B cell (primary cell): Measurements from ENCODE around the gene CEP120.

Source experiments
- CTCF ChIP-seq: fragments of 200-600 bp; IDR thresholded peaks from one replicate; pipeline ENCODE4 v1.8.0; 2022; ENCODE audit warnings: antibody characterized with exemption, mild to moderate bottlenecking
- EZH2 ChIP-seq: IDR thresholded peaks from 2 replicates; pipeline ENCODE4 v1.6.1; 2012; ENCODE audit warnings: borderline replicate concordance, low read depth, mild to moderate bottlenecking, moderate library complexity, low read length; ENCODE audit not compliant: insufficient read depth, poor library complexity, severe bottlenecking

DNA sequence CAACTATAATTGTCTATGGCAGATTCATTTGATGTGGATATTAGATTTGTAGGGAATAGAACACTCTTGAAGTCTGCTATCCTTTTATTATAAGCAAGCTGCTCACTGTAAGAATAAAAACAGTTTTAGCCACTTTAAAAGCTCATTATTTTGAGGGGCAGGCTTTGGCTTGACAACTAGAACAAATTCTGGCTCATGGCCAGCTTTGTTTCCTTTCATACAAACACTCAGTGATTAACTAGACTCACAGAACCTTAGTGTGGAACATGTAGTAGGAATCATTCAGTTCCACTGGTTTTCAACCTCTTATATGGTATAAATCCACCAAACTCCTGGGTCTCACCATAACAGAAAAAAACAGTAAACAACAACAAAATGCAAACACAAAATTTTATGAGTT, 27.4 kb upstream of the CEP120 start:
- no peak for TF ChIP-seq CTCF
- TF ChIP-seq EZH2: no peak
